Stimulated activated CD8-positive, alpha-beta memory T cell treated with anti-CD3 and anti-CD28 coated beads, Interleukin-2, amount 100 ng/mL, for 1 hour (primary cell): ENCODE results near the gene MZT2A.
"Not testable (repeated sequence)": the region's sequence is repeated elsewhere in the genome, so short reads cannot be mapped to it uniquely, and the experiment has no call there.

Source experiments
- DNase-seq, 2 donors: peaks; one replicate each; pipeline ENCODE4 v3.0.0-alpha.2; 2020; ENCODE audit warnings: low read depth in 2 of 2

Gene MZT2A

GRCh38 chr2:131520526-131520925 lies 28.3 kb upstream of the MZT2A start:
- no peak for DNase-seq

DNA sequence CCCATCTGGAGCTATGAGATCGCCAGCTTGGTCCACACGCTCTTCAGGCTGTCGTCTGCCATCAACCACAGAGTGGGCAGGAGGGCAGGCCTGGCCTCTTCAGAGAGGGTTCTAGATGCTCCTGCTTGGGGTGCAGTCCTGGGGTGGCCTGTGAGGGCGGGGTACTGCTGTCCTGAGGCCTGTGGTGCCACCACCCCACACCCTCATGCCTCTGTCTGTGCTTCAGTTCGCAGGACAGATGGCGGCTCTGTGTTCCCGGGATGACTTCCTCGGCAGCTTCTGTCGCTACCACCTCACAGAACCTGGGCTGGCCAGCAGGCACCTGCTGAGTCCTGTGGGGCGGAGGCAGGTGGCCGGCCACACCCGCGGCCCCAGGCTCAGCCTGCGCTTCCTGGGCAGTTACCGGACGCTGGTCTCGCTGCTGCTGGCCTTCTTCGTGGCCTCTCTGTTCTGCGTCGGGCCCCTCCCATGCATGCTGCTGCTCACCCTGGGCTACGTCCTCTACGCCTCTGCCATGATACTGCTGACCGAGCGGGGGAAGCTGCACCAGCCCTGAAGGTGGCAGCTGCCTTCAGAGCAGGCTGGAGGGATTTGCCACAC lies 27.8 kb upstream of the MZT2A start:
- not testable (repeated sequence) for DNase-seq

DNA sequence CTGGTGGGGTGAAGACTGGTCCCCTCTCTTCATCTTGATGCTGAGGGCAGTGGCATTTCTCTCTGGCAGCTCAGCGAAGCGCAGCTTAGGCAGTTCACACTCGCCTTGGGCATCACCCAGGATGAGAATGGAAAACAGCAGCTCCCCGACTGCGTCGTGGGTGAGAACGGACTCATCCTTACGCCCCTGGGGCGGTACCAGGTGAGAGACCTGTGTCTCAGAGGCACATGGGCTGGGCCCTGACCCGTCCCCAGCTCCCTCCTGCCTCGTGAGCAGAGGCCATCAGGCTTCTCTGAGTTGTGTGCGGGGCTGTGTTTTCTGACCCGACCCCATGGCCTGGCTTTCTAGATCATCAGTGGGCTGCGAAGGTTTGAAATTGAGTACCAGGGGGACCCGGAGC lies 27.3 kb upstream of the MZT2A start:
- no peak for DNase-seq

DNA sequence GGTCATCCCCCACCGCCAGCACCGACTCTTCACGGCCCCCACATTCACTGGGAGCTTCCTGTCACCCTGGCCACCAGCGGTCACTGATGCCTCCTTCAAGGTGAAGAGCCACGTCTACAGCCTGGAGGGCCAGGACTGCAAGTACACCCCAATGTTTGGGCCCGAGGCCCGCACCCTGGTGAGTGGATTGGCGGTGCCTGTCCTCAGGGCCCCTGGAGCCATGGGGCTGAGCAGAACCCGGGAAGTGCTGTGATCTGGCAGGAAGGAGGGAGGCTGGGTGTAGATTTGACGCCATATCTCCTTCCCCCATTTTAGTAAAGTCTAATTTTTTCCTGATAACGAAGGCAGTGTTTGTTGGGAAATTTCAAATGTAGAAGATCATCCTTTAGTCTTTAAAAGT lies 26.3 kb upstream of the MZT2A start:
- not testable (repeated sequence) for DNase-seq

- not testable (repeated sequence) for DNase-seq
Observed at GRCh38 chr2:131517856-131518255, 25.7 kb upstream of the MZT2A start.

GRCh38 chr2:131517106-131517831 lies 25.1 kb upstream of the MZT2A start:
- no peak for DNase-seq

DNA sequence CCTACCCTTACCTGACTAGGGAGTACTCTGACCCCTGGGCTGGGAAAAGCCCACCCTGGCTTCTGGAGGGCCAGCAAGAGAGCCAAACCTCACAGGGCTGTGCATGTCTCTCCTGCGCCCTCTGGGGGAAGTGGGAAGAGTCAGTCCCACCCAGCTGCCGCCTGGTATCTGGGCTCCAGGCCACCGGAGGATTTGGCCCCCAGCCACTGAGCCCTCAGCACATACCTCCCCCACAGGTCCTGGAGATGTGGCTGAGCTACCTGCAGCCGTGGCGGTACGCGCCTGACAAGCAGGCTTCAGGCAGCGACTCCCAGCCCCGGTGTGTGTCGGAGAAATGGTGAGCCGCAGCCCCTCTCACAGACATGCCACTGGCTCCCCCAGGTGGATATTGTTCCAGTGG lies 24.4 kb upstream of the MZT2A start:
- not testable (repeated sequence) for DNase-seq

- no peak for DNase-seq
Observed at GRCh38 chr2:131516011-131516410, 23.8 kb upstream of the MZT2A start.

DNA sequence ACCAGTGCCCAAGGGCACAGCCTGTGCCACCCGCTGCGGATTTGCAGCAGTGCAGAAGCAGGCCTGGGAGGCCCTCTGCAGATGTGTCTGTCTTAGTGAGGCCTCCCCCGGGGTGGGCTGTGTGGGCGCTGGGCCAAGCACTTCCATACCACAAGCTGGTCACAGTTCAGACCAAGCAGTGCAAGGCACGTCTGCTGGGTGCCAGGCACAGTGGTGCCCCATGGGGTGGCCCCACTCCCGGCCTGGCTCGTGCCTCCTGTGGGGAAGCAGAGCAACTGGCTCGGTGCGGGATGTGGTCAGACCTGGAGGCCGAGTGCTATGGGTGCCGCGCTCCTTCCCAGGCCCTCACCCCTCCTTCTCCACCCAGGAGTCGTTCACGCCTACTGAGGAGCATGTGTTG lies 23.0 kb upstream of the MZT2A start:
- DNase-seq: not testable (repeated sequence)

GRCh38 chr2:131514408-131515166 lies 22.4 kb upstream of the MZT2A start:
- DNase-seq: not testable (repeated sequence)

DNA sequence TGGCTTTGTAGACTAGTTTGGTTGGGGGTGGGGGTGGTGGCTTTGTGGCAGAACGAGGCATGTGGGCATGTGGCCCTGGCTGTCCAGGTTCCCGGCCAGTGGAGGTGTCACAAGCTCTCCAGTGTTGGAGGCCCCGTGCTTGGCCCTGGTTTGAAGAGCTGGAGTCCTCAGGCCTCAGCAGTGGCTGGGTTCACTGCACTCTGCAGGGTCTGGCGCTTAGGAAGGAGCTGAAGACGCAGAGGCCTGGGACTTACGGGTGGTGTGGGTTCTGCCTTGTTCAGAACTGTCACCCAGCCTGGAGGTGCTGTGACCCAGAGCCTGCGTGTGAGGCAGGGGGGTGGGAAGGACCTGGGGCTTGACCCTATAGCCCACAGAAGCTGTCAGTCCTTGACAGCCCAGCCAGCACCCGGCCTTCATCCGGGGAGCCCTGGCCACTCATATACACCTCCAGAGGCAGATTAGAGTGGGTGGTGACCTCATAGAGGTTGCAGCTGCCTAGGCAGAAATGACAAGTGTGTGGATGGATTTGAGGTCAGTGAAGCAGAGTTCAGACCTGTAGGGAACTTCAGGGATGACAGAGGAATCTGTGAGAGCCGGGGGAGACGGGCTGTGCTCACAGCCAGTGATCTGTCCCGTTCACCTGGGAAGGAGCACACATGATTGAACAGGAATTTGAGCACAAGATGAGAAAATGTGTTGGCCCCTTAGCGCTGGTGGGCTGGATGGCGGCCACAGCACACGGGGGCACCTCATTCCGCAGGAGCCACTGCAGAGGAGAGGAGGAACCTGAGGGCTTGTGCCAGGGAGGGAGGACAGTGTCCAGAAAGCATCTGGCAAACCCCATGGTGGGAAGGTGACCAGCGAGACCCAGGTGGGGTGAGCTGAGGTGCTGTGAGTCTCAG lies 20.0 kb upstream of the MZT2A start:
- not testable (repeated sequence) for DNase-seq

- DNase-seq: not testable (repeated sequence)
Observed at GRCh38 chr2:131511291-131511968, 19.2 kb upstream of the MZT2A start.

- DNase-seq: no peak
Observed at GRCh38 chr2:131509615-131510014, 17.4 kb upstream of the MZT2A start.

- not testable (repeated sequence) for DNase-seq
Observed at GRCh38 chr2:131504082-131504750, 12.0 kb upstream of the MZT2A start.

DNA sequence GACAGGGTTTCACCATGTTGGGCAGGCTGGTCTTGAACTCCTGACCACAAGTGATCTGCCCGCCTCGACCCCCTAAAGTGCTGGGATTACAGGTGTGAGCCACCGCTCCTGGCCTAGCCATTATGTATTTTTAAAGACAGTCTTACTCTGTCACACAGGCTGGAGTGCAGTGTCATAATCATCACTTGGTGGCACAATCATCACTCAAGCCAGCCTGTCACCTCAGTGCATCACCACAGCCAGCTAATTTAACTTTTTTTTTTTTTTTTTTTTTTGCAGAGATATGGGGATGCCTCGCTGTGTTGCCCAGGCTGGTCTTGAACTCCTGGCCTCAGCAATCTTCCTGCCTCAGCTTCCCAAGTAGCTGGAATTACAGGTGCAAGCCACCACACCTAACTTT lies 11.4 kb upstream of the MZT2A start:
- not testable (repeated sequence) for DNase-seq

DNA sequence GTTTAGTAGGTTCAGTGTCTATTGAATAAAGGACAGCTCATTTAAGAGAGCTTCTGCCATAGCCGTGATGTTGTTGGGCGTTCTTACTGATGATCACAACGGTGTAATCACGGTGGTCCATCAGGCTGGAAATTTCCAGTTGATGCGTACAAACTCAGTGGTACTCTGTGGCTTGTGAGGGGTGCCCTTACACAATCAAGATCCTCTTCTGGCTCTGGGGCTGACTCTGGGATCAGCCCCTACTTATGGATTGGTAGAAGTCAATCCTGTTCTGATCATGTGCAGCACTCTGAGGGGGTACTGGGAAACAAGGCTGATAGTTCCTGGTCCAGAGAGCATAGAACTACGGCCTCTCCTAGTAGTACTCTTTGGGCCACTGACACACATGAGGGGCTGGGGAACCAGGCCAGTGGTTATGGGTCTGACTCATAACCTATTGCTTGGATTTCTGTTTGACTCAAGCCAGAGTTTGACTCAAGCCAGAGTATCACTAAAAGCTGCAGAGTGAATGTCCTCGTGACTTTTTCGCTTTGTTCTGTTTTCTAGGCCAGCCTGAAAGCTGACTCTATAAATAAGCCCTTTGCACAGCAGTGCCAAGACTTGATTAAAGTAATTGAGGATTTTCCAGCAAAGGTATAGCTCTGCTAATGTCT lies 6.2 kb upstream of the MZT2A start:
- not testable (repeated sequence) for DNase-seq

DNA sequence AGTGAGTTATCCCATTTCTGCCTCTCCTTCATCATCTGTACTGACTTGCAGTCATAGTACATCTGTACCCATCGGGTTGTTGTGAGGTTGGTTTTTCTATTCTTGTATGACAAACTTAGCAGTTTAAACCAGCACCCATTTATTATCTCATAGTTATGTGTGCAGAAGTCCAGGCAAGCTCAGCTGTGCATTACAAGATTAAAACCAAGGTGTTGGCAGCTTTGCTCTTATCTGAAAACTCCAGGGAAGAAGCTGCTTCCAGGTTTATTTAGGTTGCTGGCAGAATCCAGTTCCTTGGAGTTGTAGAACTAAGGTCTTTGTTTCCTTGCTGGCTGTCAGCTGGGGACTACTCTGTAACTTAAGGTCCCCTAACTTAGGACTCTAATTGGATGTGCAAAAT lies 3.3 kb upstream of the MZT2A start:
- not testable (repeated sequence) for DNase-seq

DNA sequence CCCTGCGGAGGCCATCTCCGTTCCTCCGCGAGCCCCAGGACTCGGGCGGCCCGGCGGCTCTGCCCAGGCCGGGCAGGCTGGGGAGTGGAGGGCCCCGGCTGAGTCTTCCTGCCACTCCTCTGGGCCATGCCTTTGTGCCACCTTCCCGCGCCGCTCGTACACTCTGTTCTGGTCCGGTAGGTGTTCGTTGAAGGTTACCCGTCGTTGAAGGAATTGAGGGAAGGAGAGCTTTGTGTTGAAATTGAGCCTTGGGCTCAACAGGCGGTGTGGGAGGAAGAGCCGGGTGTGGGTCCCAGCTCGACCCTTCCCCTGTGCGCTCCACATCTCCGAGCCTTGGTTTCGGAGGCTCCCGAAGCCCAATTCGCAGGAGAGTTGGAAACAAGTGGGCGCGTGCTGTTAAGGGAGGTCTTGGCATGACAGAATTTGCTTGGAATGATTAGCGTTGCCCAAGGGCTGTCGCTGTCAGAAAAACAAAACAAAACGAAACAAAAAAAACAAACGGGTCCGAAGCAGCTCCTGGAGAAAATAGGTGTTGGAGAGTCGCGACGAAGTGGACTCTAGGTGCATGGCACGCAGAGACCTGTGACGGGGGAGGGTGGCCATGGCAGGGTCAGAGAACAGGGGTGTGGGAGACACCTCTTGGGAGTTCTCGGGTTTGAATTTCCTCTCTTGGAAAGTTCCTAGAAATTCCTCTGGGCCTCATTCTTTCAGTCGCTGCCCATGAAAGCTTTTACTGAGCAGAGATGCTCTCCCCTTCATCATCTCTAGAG lies 1.2 kb upstream of the MZT2A start:
- no peak for DNase-seq
